IPS-20b (cell line): Measurements from ENCODE around the gene CYP4F12.
"Not testable (repeated sequence)": the region's sequence is repeated elsewhere in the genome, so short reads cannot be mapped to it uniquely, and the experiment has no call there.

Experiments used
- H3K27ac ChIP-seq: one replicate; pipeline ENCODE4 v1.5.1; 2013; ENCODE audit warnings: low read length
- H3K27me3 ChIP-seq: 2 replicates; pipeline ENCODE4 v1.6.1; 2013; ENCODE audit warnings: mild to moderate bottlenecking, low read length, inconsistent platforms; ENCODE audit not compliant: insufficient read depth
- H3K36me3 ChIP-seq: 2 replicates; pipeline ENCODE4 v1.6.1; 2013; ENCODE audit warnings: low read depth, mild to moderate bottlenecking, inconsistent platforms, low read length, moderate library complexity; ENCODE audit not compliant: insufficient read depth
- H3K4me1 ChIP-seq: 2 replicates; pipeline ENCODE4 v1.6.1; 2013; ENCODE audit warnings: mild to moderate bottlenecking, control low read depth, inconsistent platforms, low read length, moderate library complexity; ENCODE audit not compliant: insufficient read depth
- H3K4me3 ChIP-seq: 2 replicates; pipeline ENCODE4 v1.5.1; 2013; ENCODE audit warnings: mild to moderate bottlenecking, low read length, inconsistent platforms
- H3K9ac ChIP-seq: 2 replicates; pipeline ENCODE4 v1.6.1; 2013; ENCODE audit warnings: low read depth, mild to moderate bottlenecking, inconsistent platforms, low read length, moderate library complexity
- H3K9me3 ChIP-seq: 2 replicates; pipeline ENCODE4 v1.6.1; 2013; ENCODE audit warnings: mild to moderate bottlenecking, low read depth, low read length, inconsistent platforms; ENCODE audit not compliant: insufficient read depth

CYP4F12 gene

GRCh38 chr19:15656467-15656866, 16.4 kb upstream of the CYP4F12 start:
- Histone ChIP-seq H3K9me3 (peaks cover 91% of the 10 kb centered on the region), H3K4me1 (no peaks in the 10 kb centered on the region), H3K9ac (no peak overlapping the region), H3K4me3 (no peak overlapping the region), H3K36me3 (no peaks in the 10 kb centered on the region), H3K27me3 (no peaks in the 10 kb centered on the region), H3K27ac (no peak overlapping the region)

DNA sequence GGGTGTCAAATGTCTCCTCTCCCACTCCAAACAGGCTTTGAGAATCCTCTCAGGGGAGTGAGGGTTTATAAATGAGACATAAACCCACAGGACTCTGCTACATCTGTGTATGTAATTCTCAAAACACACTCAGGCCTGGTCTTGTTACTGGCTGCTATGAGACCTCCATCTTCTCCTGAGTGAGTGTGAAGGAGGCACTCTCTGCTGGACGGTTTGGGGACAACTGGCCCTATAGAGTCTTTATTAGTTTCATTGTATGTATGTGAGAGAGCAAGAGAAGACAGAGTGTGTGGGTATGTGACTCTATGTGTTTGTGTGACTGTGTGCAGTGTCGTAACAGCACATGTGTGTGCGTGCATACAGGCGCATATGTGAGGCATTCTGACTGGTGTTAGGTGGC, 9.6 kb upstream of the CYP4F12 start:
- no peak overlapping the region for H3K27ac ChIP-seq
- no peaks in the 10 kb centered on the region for H3K27me3 ChIP-seq
- H3K36me3 ChIP-seq = no peaks in the 10 kb centered on the region
- no peak overlapping the region for H3K4me3 ChIP-seq
- no peak overlapping the region for H3K9ac ChIP-seq
- H3K4me1 ChIP-seq = no peaks in the 10 kb centered on the region
- peaks cover 95% of the 10 kb centered on the region for H3K9me3 ChIP-seq

DNA sequence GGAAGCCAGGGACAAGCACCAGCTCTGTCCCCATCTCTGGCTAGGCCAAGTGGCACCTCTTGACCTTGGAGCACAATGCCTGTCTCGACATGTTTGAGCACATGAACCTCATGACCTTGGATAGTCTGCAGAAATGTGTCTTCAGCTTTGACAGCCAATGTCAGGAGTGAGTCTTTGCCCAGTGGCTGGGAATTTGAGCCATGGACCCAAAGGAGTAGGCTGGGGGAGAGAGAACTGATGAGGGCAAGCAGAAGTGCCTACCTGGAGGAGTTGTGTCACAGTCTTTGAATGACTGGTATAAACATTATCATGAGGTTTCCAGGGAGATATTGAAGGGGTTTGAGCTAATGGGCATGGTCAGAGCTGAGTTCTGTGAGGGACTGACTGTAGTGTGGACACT, 6.7 kb upstream of the CYP4F12 start:
- H3K4me1 ChIP-seq = no peaks in the 10 kb centered on the region
- no peaks in the 10 kb centered on the region for H3K36me3 ChIP-seq
- peaks cover 96% of the 10 kb centered on the region for H3K9me3 ChIP-seq
- no peak overlapping the region for H3K9ac ChIP-seq
- H3K27me3 ChIP-seq = no peaks in the 10 kb centered on the region
- H3K4me3 ChIP-seq = no peak overlapping the region; the same call in 1 of the 2 replicates
- no peak overlapping the region for H3K27ac ChIP-seq

GRCh38 chr19:15666883-15667282, 6.0 kb upstream of the CYP4F12 start:
- no peaks in the 10 kb centered on the region for H3K27me3 ChIP-seq
- H3K9ac ChIP-seq = no peak overlapping the region
- H3K36me3 ChIP-seq = no peaks in the 10 kb centered on the region
- no peak overlapping the region for H3K27ac ChIP-seq
- H3K4me3 ChIP-seq = no peak overlapping the region
- H3K9me3 ChIP-seq = peaks cover 98% of the 10 kb centered on the region
- H3K4me1 ChIP-seq = no peaks in the 10 kb centered on the region

DNA sequence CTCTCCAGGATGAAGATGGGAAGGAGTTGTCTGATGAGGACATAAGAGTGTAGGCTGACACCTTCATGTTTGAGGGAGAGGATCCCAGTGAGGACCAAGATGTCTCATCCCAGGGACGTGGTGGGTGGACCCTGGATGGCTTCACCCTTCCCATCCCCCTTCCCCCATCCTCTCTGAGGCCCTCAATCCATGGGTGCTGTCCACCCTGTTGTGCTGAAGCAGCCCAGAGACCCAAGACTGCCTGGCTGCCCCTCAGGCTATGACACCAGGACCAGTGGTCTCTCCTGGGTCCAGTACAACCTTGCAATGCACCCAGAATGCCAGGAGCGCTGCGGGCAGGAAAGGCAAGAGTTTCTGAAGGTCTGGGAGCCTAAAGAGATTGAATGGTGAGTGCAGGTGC, 3.4 kb upstream of the CYP4F12 start:
- no peaks in the 10 kb centered on the region for H3K36me3 ChIP-seq
- H3K4me1 ChIP-seq = no peaks in the 10 kb centered on the region
- H3K4me3 ChIP-seq = no peak overlapping the region
- H3K27ac ChIP-seq = no peak overlapping the region
- peaks cover 94% of the 10 kb centered on the region for H3K9me3 ChIP-seq
- H3K9ac ChIP-seq = no peak overlapping the region
- no peaks in the 10 kb centered on the region for H3K27me3 ChIP-seq

DNA sequence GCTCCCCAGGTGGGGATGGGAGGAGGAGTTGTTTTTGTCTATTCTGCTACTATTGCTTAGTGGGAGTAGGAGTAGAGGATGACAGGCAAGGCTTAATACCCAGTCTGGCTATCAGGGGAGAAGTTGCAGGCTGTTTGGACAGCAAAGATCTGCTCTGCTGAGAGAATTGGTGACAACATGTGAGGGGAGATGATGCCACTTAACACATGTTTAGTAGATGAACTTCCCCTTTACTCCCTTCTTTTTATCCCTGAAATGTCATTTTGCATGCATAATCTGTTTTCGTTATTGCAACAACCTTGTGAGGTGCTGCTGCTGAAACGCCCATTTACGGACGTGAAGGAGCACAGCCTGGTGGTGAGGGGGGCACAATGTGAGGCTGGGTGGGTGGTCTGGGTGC, 3.0 kb upstream of the CYP4F12 start:
- H3K27ac ChIP-seq = no peak overlapping the region
- no peaks in the 10 kb centered on the region for H3K27me3 ChIP-seq
- no peaks in the 10 kb centered on the region for H3K36me3 ChIP-seq
- no peak overlapping the region for H3K9ac ChIP-seq
- peaks cover 94% of the 10 kb centered on the region for H3K9me3 ChIP-seq
- no peaks in the 10 kb centered on the region for H3K4me1 ChIP-seq
- no peak overlapping the region for H3K4me3 ChIP-seq

DNA sequence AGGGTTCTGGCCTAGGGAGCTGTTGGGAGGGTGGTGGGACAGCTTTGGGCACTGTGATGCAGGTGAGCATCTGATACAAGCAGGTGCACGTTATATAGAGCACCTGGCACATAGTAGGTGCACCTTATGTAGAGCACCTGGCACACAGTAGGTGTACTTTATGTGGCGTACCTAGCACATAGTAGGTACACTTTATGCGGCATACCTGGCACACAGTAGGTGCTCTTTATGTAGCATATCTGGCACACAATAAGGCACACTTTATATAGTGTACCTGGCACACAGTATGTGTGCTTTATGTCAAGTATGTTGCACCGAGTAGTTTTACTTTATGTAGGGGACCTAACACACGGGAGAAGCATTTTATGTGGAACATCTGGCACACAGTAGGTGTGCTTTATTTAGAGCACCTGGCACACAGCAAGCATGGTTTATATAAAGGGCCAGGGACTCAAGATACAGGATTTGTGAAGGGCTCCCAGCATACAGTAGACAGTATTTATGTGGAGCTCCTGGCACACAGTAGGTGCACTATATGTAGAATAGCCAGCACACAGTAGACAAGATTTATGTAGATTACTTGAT, 1.6 kb upstream of the CYP4F12 start:
- Histone ChIP-seq H3K9me3 (peaks cover 90% of the 10 kb centered on the region), H3K27ac (no peak overlapping the region), H3K36me3 (no peaks in the 10 kb centered on the region)

DNA sequence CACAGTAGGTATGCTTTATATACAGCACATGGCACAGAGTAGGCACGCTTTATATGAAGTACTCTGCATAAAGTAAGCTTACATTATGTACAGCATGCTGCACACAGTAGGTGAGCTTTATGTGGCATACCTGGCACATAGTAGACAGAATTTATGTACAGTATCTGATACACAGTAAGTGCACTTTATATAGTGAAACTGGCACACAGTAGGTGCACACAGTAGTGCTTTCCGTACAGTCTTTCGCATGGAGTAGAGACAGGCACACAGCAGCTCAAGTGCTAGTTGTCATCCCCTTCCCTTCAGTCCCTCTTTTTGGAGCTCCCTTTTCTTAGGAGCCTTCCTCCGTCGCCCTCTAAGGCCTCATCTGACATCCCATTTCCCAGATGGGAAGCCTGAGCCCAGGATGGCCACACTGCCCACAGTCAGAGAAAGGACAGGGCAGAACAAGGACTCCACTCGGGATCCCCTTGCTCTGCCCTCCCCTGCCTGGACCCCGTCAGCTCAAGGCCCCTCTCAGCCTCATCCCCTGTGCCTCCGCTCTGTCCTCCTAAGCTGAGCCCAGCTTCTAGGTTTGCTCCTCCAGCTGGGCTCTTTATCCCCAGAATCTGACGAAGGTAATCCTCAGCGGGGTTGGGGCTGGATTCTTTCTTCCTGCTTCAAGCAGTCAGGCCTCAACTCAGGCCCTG, 852 bp upstream of the CYP4F12 start:
- Histone ChIP-seq H3K27ac (no peak overlapping the region), H3K9ac (no peak overlapping the region), H3K4me1 (no peaks in the 10 kb centered on the region), H3K9me3 (peaks cover 83% of the 10 kb centered on the region), H3K36me3 (no peaks in the 10 kb centered on the region), H3K4me3 (no peak overlapping the region), H3K27me3 (no peaks in the 10 kb centered on the region)

More for the DNA sequence above, 1.6 kb upstream of the CYP4F12 start:
- Histone ChIP-seq H3K27me3 (no peaks in the 10 kb centered on the region), H3K9ac (no peak overlapping the region), H3K4me3 (no peak overlapping the region), H3K4me1 (no peaks in the 10 kb centered on the region)

DNA sequence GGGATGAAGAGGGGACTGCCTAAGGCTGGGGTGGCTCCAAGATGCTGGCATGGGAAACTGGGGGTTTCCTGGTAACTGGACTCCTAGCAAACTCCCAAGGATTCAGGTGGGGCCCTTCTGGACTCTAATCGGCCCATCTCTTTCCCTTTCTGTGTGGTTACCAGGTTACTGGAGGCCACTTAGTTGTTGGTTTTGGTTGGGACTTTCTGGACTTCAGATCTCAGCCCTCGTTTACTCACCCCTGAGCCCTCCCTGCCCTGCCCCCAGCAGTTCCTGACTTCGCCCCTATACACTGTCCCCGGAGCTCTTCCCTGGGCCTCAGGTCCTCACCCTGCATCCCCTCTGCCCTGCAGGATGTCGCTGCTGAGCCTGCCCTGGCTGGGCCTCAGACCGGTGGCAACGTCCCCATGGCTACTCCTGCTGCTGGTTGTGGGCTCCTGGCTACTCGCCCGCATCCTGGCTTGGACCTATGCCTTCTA, 328 bp downstream of the CYP4F12 start:
- Histone ChIP-seq H3K27ac (no peak overlapping the region), H3K9me3 (peaks cover 76% of the 10 kb centered on the region), H3K4me1 (no peaks in the 10 kb centered on the region), H3K27me3 (no peaks in the 10 kb centered on the region), H3K36me3 (no peaks in the 10 kb centered on the region), H3K9ac (no peak overlapping the region), H3K4me3 (no peak overlapping the region)

DNA sequence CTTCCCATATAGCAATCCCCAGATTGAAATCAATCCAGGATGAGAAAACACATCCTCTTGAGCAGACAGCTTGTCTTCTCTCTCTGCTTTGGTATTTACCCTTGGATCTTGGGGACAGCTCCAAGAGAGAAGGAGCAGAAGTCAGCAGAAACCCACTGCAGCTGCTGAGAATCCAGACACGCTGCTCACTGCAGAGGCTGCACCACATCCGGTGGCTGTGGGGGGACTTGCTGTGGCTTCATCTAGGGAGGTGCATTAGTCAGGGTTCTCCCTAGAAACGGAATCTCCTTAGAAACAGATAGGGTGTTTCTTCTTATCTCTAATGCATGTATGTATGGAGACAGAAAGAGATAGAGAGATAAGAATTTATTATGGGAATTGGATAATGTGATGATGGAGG, 2.7 kb downstream of the CYP4F12 start:
- H3K4me1 ChIP-seq = no peaks in the 10 kb centered on the region
- H3K27ac ChIP-seq = no peak overlapping the region
- no peak overlapping the region for H3K9ac ChIP-seq
- no peaks in the 10 kb centered on the region for H3K36me3 ChIP-seq
- H3K4me3 ChIP-seq = no peak overlapping the region
- peaks cover 76% of the 10 kb centered on the region for H3K9me3 ChIP-seq
- H3K27me3 ChIP-seq = no peaks in the 10 kb centered on the region

- H3K4me1 ChIP-seq = no peaks in the 10 kb centered on the region
- no peaks in the 10 kb centered on the region for H3K27me3 ChIP-seq
- peaks cover 79% of the 10 kb centered on the region for H3K9me3 ChIP-seq
- no peak overlapping the region for H3K4me3 ChIP-seq
- no peaks in the 10 kb centered on the region for H3K36me3 ChIP-seq
- no peak overlapping the region for H3K9ac ChIP-seq
- no peak overlapping the region for H3K27ac ChIP-seq
Measured at GRCh38 chr19:15679089-15679488, 6.2 kb downstream of the CYP4F12 start.

- not testable (repeated sequence) for H3K27ac ChIP-seq, H3K9ac ChIP-seq, H3K4me1 ChIP-seq, H3K36me3 ChIP-seq, H3K27me3 ChIP-seq, H3K4me3 ChIP-seq
- peaks cover 81% of the 10 kb centered on the region for H3K9me3 ChIP-seq
Measured at GRCh38 chr19:15679865-15680264, 7.0 kb downstream of the CYP4F12 start.
